T follicular helper cell (primary cell): ENCODE measurements around the gene SYDE2.
A peak's percentile ranks its signal among the peaks of the same experiment; 100 is the strongest.
"Not testable (repeated sequence)": the region's sequence is repeated elsewhere in the genome, so short reads cannot be mapped to it uniquely, and the experiment has no call there.

Experiments used
- DNase-seq: peaks from one replicate; pipeline ENCODE4 v3.0.0-alpha.2; 2020; ENCODE audit warnings: low read depth
- total RNA-seq, 2 experiments: gene quantifications; one replicate each; lab custom pipeline; 2026; lab: John Stamatoyannopoulos, UW

Gene SYDE2, protein sequence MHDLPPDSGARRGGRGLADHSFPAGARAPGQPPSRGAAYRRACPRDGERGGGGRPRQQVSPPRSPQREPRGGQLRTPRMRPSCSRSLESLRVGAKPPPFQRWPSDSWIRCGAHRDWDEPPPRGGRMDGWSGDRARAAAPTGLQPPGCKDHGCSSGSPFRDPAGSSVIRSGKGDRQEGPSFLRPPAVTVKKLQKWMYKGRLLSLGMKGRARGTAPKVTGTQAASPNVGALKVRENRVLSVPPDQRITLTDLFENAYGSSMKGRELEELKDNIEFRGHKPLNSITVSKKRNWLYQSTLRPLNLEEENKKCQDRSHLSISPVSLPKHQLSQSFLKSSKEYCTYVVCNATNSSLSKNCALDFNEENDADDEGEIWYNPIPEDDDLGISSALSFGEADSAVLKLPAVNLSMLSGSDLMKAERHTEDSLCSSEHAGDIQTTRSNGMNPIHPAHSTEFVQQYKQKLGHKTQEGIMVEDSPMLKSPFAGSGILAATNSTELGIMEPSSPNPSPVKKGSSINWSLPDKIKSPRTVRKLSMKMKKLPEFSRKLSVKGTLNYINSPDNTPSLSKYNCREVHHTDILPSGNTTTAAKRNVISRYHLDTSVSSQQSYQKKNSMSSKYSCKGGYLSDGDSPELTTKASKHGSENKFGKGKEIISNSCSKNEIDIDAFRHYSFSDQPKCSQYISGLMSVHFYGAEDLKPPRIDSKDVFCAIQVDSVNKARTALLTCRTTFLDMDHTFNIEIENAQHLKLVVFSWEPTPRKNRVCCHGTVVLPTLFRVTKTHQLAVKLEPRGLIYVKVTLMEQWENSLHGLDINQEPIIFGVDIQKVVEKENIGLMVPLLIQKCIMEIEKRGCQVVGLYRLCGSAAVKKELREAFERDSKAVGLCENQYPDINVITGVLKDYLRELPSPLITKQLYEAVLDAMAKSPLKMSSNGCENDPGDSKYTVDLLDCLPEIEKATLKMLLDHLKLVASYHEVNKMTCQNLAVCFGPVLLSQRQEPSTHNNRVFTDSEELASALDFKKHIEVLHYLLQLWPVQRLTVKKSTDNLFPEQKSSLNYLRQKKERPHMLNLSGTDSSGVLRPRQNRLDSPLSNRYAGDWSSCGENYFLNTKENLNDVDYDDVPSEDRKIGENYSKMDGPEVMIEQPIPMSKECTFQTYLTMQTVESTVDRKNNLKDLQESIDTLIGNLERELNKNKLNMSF
- 7.1 to 11.3 reads per million in 2 experiments for total RNA-seq

DNA sequence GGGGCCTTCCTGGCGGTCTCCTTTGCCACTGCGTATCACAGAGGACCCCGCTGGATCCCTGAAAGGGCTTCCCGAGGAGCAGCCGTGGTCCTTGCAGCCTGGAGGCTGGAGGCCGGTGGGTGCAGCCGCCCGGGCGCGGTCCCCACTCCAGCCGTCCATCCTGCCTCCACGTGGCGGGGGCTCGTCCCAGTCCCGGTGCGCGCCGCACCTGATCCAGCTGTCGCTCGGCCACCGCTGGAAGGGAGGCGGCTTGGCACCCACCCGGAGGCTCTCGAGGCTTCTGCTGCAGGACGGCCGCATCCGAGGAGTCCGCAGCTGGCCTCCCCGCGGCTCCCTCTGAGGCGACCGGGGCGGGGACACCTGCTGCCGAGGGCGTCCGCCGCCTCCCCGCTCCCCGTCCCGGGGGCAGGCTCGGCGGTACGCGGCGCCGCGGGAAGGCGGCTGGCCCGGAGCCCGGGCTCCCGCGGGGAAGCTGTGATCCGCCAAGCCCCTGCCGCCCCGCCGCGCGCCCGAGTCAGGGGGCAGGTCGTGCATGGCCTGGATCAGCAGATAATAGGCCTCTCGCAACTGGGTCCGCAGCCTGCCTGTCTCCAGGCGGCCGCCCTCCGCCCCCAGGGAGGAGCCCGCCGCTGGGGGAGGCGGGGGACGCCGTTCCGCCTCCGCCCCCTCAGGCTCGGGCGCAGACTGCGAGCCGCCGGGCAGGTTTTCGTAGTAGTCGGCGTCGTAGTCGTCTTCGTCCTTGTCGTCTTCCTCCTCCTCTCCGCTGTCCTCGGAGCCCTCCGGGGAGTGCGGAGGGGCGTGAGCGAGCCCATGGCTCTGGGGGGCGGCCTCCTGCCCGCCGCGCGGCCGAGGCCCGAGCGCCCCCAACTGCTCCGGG lies at the start of gene SYDE2:
Gene SYDE2 (minus strand): TSS at position 554 of the 877 bp plus-strand sequence. CDS start 20 bp downstream, at position 534.
- DNase-seq = peak; percentile 74

DNA sequence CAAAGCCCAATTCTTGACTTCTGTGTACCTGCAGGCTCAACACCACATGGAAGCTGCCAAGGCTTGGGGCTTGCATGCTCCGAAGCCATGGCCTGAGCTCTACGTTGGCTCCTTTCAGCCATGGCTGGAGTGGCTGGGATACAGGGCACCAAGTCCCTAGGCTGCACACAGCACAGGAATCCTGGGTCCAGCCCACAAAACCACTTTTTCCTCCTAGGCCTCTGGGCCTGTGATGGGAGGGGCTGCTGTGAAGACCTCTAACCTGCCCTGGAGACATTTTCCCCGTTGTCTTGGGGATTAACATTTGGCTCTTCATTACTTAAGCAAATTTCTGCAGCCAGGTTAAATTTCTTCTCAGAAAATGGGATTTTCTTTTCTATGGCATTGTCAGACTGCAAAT lies 48.2 kb upstream of the SYDE2 start:
- not testable (repeated sequence) for DNase-seq

DNA sequence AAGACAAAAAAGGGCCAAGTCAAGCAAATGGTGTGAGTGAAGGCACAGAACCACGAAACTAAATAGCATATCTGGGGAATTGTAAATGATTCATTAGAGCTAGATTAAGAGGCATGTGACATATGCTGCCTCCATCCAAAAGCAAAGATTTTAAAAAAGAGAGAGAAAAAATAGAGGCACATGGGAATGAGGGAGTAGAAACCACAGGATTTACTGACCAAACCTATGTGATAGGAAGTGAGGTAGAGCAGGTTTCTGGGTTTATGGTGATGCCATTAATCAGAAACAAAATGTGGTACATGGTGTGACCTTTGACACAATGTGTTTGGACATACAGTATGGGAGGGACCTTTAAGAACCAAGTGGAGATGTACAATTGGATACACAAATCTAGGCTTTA lies 45.1 kb upstream of the SYDE2 start:
- DNase-seq = no peak

DNA sequence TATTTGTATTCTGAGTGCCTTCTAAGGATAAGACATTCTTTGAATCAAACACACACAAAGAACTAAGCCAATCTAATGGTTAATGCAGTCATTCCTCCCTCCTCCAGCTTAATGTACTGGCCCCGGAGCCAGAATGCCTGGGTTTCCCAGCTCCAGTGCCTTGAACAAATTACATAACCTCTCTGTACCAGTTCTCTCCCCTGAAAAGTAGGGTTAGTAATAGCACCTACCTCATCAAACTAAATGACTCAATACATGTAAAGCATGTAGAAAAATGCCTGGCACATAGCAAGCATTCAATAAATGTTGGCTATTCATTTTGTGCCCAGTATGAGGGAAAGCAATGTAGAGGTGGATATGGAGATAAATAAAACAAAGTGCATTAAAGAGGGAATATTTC lies 44.6 kb upstream of the SYDE2 start:
- no peak for DNase-seq

DNA sequence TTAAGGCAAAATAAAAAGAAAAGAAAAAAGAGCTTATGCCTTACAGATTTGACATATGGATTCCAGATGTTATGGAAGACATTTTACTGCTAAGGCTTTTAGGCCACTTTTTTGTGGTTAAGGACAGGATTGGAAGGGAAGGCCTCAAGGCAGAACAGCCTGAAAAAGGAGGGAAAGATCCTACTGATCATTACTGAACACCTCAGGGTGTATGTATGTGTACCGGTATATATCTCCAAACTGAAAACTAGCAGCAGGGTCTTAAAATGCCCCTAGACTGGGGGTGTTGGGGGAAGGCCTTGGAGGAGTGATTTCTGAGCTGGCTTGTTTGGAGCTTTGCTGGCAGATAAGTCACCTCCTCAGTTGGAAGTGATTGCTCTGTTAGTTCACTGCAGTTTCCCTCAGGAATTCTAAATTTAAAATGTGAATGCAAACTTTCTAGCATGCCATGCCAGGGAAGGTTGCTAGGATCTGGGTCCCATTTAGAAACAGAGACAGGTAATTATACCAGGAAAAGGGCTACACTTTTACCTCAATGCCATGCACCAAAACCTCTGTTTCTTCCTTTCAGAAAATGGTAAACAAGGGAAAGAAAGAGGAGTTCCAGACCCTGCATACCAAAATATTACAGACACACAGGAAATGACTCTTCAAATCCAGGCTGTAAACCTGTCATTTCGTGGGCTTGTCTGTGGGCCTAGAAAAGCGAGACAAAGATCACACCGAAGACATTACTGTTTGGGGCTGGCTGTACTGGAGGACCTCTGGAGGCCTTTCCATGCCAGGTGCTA lies 43.6 kb upstream of the SYDE2 start:
- no peak for DNase-seq

DNA sequence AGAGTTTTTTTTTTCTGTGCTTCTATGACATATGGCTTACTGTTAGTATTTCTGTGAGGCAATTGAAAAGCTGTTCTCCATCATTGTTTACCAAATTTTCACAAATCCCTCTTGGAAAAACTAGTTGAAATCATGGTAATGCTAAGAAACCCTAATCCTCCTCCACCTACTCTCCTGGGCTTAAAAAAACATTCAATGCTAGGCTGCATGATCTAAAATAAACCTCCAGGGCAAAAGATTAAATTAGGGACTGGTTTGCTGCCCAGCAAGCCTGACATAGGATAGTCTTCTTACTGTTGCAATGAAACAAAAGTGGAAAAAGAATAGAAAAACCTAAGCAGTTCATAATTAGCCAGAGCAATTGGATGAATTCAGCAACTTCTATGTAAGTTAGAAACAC lies 42.6 kb upstream of the SYDE2 start:
- no peak for DNase-seq

DNA sequence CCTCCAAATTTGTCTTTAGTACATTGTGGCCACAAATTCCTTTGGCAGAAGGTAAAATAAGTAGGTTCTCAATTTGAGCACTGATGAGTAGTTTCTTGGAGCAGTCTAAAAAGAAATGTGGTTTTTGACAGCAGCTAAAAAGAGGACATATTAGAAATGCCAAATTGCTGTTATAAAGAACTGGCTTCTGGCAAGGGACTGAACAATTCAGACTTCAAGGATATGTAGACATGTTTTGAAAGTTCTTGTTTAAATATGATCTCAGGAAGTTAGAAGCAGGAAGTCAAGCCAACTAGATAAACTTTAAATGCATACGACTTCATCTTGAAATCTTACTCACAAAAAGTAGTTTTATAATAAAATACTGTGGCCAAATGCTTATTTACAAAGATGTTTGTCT lies 39.8 kb upstream of the SYDE2 start:
- no peak for DNase-seq

DNA sequence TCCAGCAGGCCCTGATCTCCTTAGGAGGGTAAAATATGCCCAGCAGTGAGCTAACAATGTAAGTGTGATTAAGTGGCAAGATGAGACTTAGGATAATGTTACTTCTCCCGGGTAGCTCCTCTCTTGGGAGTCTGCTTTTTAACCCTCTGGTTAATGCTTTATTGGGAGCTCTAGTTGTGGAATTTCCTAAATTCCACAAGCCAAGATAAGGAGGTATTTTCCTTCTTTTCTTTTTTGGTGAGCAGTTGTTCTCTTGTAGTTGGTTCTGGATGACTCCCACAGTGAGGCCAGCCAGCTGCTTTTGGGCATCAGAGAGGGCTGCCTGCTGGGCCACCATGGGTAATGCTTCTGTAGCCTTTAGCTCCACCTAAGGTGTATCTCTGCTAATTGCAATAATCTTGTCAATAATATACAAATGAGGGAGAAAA lies 39.4 kb upstream of the SYDE2 start:
- DNase-seq = no peak

DNA sequence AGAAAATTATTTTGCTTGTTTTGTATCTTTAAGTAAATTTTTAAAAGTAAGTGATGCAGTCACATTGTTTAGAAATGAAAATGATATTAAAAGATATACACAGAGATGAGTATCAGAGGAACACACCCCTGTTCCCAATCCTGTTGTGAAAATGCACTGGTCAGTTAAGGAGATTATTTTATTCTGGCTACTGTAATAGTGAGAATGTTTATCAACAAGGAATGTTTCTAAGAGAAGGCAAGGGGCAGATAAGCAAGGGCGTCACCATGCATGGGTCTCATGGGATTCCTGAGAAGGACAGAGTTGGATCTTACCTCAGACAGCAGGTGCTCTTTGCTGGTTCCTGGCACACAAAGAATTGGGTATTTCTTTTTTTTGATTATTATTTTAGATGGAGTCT lies 36.8 kb upstream of the SYDE2 start:
- DNase-seq = no peak

DNA sequence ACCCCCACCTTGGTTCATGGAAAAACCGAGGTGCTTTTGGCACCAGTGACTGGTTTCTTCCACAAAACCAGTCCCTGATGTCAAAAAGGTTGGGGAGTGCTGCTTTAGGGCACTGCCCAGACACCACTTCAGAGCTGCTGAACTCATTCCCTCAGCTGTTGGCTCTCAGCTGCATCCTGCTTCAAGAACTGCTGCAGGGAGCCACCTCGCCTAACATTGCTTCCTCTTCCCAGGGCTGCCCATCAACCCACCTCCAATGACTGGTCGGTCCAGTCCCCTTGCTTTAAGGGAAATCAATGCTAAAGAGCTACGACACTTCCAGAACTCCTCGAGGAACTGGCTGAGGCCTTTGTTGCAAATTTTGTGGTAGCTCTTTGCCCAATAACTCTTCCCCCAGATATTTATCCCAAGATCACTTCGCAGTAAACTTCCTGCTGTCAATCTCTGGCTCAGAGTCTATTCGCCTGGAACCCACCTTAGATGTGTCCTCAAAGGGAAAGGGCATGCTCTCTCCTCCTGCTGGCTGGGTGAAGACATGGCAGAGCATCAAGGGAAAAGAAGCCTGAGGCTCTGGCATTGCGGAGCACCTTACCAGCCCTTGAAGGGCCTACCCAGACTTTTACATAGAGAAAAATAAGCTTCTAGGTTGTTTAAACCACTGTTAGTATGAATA lies 29.6 kb upstream of the SYDE2 start:
- DNase-seq = no peak

DNA sequence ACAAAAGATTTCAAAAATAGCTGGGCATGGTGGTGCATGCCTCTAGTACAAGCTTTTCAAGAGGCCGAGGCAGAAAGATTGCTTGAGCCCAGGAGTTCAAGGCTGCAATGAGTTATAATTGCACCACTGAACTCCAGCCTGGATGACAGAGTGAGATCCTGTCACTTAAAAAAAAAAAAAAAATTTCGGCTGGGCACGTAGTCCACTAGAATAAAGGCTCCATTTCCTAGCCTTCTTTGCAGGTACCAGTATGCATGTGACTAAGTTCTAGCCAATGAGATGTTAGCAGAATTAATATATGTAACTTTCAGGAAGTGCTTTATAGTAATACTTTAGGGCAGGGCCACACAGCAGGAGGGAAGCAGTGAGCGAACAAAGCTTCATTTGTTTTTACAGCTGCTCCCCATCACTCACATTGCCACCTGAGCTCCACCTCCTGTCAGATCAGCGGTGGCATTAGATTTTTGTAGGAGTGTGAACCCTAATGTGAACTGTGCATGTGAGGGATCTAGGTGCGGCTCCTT lies 28.8 kb upstream of the SYDE2 start:
- DNase-seq = no peak

DNA sequence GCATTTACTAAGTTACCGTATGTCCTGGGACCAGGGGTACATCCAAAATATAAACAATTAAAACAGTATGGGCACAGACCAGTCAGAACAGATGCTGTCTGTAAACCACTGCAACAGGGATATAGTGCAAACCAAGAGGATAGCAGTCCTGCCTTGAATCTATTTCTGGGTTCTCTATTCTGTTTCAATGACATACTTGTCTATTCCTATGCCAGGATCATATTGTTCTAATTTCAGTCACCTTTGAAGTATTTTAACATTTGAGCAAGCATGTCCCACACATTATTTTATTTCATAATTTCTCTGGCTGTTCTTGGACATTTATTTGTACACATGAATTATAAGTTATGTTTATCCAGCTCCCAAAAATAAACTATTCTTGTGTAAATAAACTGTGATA lies 28.2 kb upstream of the SYDE2 start:
- no peak for DNase-seq

DNA sequence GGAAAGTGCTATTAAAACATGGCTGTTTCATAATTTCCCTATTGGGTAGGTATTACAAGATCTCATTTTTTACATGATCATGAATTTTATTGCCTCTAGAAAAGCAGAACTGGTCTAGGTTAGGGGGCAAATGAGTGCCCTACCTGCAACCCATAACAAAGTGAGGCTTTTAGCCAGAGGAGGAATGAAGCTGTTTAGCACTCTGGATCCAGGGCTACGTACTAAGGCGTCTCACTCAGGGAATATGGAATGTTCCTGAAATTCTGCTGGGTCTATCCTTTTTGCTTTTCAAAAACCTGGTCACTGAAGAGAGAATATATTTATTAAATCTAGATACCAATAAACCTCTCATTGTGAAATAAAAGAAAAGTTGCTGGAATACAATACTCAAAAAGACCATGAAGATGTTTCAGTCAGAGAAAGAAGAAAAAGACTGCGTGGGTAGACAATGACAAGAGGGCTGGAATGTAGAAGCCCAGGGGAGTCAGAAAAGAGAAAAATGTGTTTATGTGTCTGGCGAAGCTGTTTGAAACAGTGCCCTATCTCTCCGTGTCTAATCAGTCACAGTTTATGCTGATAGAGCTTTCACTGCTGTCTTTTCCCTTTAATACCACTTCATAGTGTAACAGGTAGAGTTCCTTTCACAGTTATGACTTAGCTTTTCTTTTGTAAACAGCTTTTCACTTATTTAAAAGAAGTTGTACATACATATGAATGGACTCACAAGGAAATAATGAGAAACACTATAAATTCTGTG lies 25.0 kb upstream of the SYDE2 start:
- no peak for DNase-seq

DNA sequence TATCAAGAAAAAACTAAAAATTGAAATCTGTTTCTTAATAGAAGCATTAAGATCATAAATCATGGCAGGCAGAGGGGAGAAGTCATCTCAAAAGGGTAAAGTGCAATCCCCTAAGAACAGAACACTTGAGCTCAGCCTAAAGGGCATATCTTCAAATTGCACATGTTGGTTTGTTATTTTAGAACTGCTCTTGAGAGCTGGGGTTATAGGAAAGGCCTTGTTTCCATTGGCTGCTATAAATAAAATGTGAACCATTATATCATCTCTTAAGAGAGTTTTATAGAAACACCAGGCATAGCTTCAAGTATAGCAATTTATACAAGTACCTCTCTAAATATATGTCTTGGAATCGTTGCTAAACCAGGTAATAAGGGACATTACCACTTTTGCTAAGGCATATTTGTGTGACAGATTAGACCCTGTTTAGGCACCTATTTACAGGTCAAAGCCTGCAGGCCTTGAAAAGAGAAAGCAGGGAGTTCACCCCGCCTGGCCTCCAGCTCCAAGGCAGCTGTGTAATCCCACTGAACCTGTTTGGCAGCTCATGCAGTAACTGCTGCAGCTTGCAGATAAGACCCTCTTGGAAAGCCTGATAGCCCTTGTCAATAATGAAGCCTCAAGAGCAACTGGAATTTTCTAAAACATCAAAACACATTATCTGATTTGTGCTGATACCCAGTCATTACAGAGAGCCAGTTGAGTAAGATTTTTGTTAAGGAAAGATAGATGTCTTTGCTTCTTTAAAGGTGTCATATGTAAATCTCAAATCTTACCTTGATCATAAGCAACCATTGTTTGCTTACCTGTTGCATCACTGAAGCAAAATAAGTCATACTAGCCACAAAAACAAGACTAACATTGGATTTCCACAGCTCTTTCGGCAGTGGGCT lies 24.2 kb upstream of the SYDE2 start:
- no peak for DNase-seq

DNA sequence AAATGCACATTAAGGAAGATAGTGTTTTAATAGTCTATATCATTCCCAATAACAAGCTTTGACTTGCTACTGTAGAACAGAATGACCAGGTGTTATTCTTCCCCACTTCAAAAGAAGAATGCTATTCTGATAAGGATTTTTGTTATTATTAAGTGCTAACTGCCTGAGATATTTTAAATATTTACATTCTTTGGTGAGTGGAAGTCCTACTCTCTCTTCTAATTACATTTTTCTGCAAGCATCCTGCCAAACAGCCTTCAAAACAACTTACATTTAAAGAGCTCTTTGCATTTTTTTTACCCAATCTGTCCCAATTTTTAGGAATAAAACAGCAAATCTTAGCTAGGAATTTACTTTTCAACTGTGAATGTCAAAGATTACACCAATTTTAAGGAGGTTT lies 23.5 kb upstream of the SYDE2 start:
- DNase-seq = no peak

DNA sequence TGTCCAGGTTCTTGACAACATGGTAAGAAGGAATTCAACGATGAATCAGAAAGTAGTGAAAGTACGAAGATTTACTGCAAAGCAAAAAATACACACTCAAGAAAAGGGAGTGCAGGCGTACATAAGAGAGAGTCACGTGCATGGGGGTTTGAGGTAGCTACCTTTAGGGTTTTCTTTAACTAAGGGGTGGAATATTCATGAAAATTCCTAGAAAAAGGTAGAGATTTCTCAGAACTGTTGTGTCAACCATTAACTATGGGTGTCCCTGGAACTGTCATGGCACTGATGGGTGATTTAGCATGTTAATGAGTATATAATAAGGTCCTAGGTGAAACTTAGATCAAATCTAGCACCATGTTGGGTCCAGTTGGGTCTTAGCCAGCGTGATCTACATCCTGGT lies 22.5 kb upstream of the SYDE2 start:
- DNase-seq = no peak

DNA sequence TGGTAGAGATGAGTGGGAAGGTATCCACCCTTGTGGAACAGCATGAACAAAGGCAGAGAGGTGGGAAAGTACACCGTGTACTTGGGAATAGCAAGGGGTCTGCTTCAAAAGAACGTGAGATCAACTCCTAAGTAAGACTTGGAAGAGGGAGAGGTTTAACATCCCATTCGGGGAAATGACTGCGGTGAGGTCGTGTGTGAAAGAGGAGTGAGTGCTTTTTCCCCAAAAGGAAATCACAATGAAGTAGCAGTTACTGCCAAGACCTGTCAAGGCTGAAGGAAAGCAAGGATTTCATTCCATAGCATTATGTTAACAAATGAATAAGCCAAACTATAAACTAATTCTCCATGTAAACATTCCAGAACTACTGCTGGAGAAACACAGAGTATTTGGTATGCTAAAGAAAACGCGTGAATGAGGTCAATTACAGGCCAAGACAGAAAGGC lies 20.0 kb upstream of the SYDE2 start:
- no peak for DNase-seq
